ENCODE data around the gene SHLD2. TPM values are rescaled to one million over a fixed set of nuclear protein-coding genes. Genes with fewer than 3 reads are reported as not detected.

The SHLD2 gene
- total and polyA plus RNA-seq, 10 donors, result 10.8 to 38.5 (median 24.4) TPM

Other genes with a start within 250 kb of the SHLD2 start
- gene MMRN2, start 137.6 kb upstream of the SHLD2 start, total RNA-seq, result 100 to 1,000 TPM in 1 of 7 donors, 10 to 100 TPM in 6; 54.2 to 120 (median 81.0) TPM
- gene MMRN2, start 137.6 kb upstream of the SHLD2 start, polyA plus RNA-seq, result 10 to 100 TPM in 1 of 3 donors, 1 to 10 TPM in 2; 4.8 to 10.3 (median 5.9) TPM
- 10 to 100 TPM; 19.9 to 83.0 (median 69.4) TPM for gene SNCG, start 136.6 kb upstream of the SHLD2 start, total RNA-seq
- 100 to 1,000 TPM in 1 of 3 donors, 10 to 100 TPM in 2; 84.3 to 127 (median 98.9) TPM for gene SNCG, start 136.6 kb upstream of the SHLD2 start, polyA plus RNA-seq
- 100 to 1,000 TPM in 1 of 7 donors, 10 to 100 TPM in 6; 23.9 to 139 (median 50.7) TPM for gene ADIRF, start 126.7 kb upstream of the SHLD2 start, total RNA-seq
- 10 to 100 TPM; 61.6 to 84.5 (median 73.5) TPM for gene ADIRF, start 126.7 kb upstream of the SHLD2 start, polyA plus RNA-seq
- gene FAM25A, start 74.9 kb upstream of the SHLD2 start, total RNA-seq, result not detected
- gene FAM25A, start 74.9 kb upstream of the SHLD2 start, polyA plus RNA-seq, result not detected
- gene GLUD1, start 363 bp upstream of the SHLD2 start, total RNA-seq, result 100 to 1,000 TPM in 4 of 7 donors, 10 to 100 TPM in 3; 88.7 to 130 (median 108) TPM
- gene GLUD1, start 363 bp upstream of the SHLD2 start, polyA plus RNA-seq, result 10 to 100 TPM; 41.2 to 62.9 (median 61.1) TPM
- gene NUTM2A, start 130.2 kb downstream of the SHLD2 start, total RNA-seq, result 1 to 10 TPM; 1.0 to 4.9 (median 2.4) TPM
- 1 to 10 TPM in 1 of 3 donors, under 1 TPM in 2; 0.86 to 2.4 (median 0.96) TPM for gene NUTM2A, start 130.2 kb downstream of the SHLD2 start, polyA plus RNA-seq